Measurements from ENCODE around the gene TMEM205. TPM values are rescaled to one million over a fixed set of nuclear protein-coding genes. Genes with fewer than 3 reads are reported as not detected.

The TMEM205 gene
- total RNA-seq, 1 donor from 2014 or later = 70.6 TPM

- DNase-seq (ENCODE audit: low read depth) = peak; percentile 86
Observed at GRCh38 chr19:11378319-11379189, 32.5 kb upstream of the TMEM205 start.

GRCh38 chr19:11377756-11378155 lies 31.7 kb upstream of the TMEM205 start:
- FAIRE-seq = no peak
- no peak for TF ChIP-seq CTCF (IDR thresholded peaks at IDR 0.05; ENCODE audit: insufficient read depth, low read length, severe bottlenecking)
- H3K4me3 ChIP-seq (ENCODE audit: low read depth, low read length) = no peak overlapping the region
- peak; percentile 21 for DNase-seq (ENCODE audit: low read depth)
- H3K27me3 ChIP-seq (ENCODE audit: control insufficient read depth, insufficient read depth, low read length) = no peaks in the 10 kb centered on the region
- no peaks in the 10 kb centered on the region for H3K36me3 ChIP-seq (ENCODE audit: control insufficient read depth, insufficient read depth, low read length)

More at GRCh38 chr19:11378319-11379189, 32.5 kb upstream of the TMEM205 start:
- peak; percentile 27 for TF ChIP-seq CTCF (IDR thresholded peaks at IDR 0.05; ENCODE audit: insufficient read depth, low read length, severe bottlenecking)
- peaks cover 4% of the 10 kb centered on the region for H3K27me3 ChIP-seq (ENCODE audit: control insufficient read depth, insufficient read depth, low read length)
- H3K36me3 ChIP-seq (ENCODE audit: control insufficient read depth, insufficient read depth, low read length) = no peaks in the 10 kb centered on the region
- no peak for FAIRE-seq
- H3K4me3 ChIP-seq (ENCODE audit: low read depth, low read length) = no peak overlapping the region

GRCh38 chr19:11377237-11377636 lies 31.2 kb upstream of the TMEM205 start:
- no peaks in the 10 kb centered on the region for H3K27me3 ChIP-seq (ENCODE audit: control insufficient read depth, insufficient read depth, low read length)
- FAIRE-seq = no peak
- no peak for TF ChIP-seq CTCF (IDR thresholded peaks at IDR 0.05; ENCODE audit: insufficient read depth, low read length, severe bottlenecking)
- DNase-seq (ENCODE audit: low read depth) = peak; percentile 77
- no peaks in the 10 kb centered on the region for H3K36me3 ChIP-seq (ENCODE audit: control insufficient read depth, insufficient read depth, low read length)
- H3K4me3 ChIP-seq (ENCODE audit: low read depth, low read length) = no peak overlapping the region

- Histone ChIP-seq H3K36me3 (ENCODE audit: control insufficient read depth, insufficient read depth, low read length) (no peaks in the 10 kb centered on the region), H3K4me3 (ENCODE audit: low read depth, low read length) (peak overlapping the region; percentile 39), H3K27me3 (ENCODE audit: control insufficient read depth, insufficient read depth, low read length) (no peaks in the 10 kb centered on the region)
- FAIRE-seq = no peak
- TF ChIP-seq CTCF (IDR thresholded peaks at IDR 0.05; ENCODE audit: insufficient read depth, low read length, severe bottlenecking) = no peak
- no peak for DNase-seq (ENCODE audit: low read depth)
Observed at GRCh38 chr19:11375143-11375948, 29.3 kb upstream of the TMEM205 start.

GRCh38 chr19:11374433-11375142 lies 28.5 kb upstream of the TMEM205 start, which contains the start of gene SWSAP1:
Gene SWSAP1, plus strand, starts transcription at chr19:11374666. Its CDS starts 15 bp downstream, at chr19:11374681.
- Histone ChIP-seq H3K27me3 (ENCODE audit: control insufficient read depth, insufficient read depth, low read length) (no peaks in the 10 kb centered on the region), H3K36me3 (ENCODE audit: control insufficient read depth, insufficient read depth, low read length) (no peaks in the 10 kb centered on the region), H3K4me3 (ENCODE audit: low read depth, low read length) (peak within 1 kb of the TSS; percentile 61)
- FAIRE-seq (peak; percentile 64), DNase-seq (ENCODE audit: low read depth) (peak; percentile 98)
- no peak for TF ChIP-seq CTCF (IDR thresholded peaks at IDR 0.05; ENCODE audit: insufficient read depth, low read length, severe bottlenecking)
